HG02588 (cell line): ENCODE data around the gene DTNB.
A peak's percentile ranks its signal among the peaks of the same experiment; 100 is the strongest.

Source experiments
- ATAC-seq: cut with Tn5 transposase; IDR thresholded peaks from one replicate; pipeline ENCODE4 v1.9.1; 2021; ENCODE audit warnings: mild to moderate bottlenecking, moderate library complexity; ENCODE audit not compliant: unreplicated experiment

The DTNB gene

GRCh38 chr2:25375371-25375988 lies 297.9 kb downstream of the DTNB start:
- no peak for ATAC-seq

- ATAC-seq = no peak
Measured at GRCh38 chr2:25374827-25375226, 298.6 kb downstream of the DTNB start.

GRCh38 chr2:25374411-25374810 lies 299.0 kb downstream of the DTNB start:
- no peak for ATAC-seq

- ATAC-seq = no peak
Measured at GRCh38 chr2:25373269-25373981, 300.0 kb downstream of the DTNB start.

GRCh38 chr2:25372405-25373268 lies 300.7 kb downstream of the DTNB start:
- ATAC-seq = no peak

- no peak for ATAC-seq
Measured at GRCh38 chr2:25371253-25372241, 301.8 kb downstream of the DTNB start.

GRCh38 chr2:25369876-25370275 lies 303.5 kb downstream of the DTNB start:
- ATAC-seq = no peak

- no peak for ATAC-seq
Measured at GRCh38 chr2:25369439-25369838, 303.9 kb downstream of the DTNB start.

GRCh38 chr2:25368660-25369059 lies 304.7 kb downstream of the DTNB start:
- ATAC-seq = no peak

- no peak for ATAC-seq
Measured at GRCh38 chr2:25367296-25367695, 306.1 kb downstream of the DTNB start.

GRCh38 chr2:25366629-25367028 lies 306.7 kb downstream of the DTNB start:
- no peak for ATAC-seq

- no peak for ATAC-seq
Measured at GRCh38 chr2:25365241-25365640, 308.1 kb downstream of the DTNB start.

- no peak for ATAC-seq
Measured at GRCh38 chr2:25363733-25364132, 309.6 kb downstream of the DTNB start.

GRCh38 chr2:25362434-25363145 lies 310.8 kb downstream of the DTNB start:
- peak; percentile 61 for ATAC-seq

- peak; percentile 73 for ATAC-seq
Measured at GRCh38 chr2:25362049-25362433, 311.3 kb downstream of the DTNB start.

GRCh38 chr2:25361261-25362048 lies 311.9 kb downstream of the DTNB start:
- ATAC-seq = no peak

- ATAC-seq = no peak
Measured at GRCh38 chr2:25358836-25359235, 314.5 kb downstream of the DTNB start.

GRCh38 chr2:25358249-25358815 lies 315.0 kb downstream of the DTNB start:
- no peak for ATAC-seq

- ATAC-seq = no peak
Measured at GRCh38 chr2:25356088-25356487, 317.3 kb downstream of the DTNB start.
